ENCODE results near the gene ETV3L. TPM values are rescaled to one million over a fixed set of nuclear protein-coding genes. Genes with fewer than 3 reads are reported as not detected.
"Not testable (repeated sequence)": the region's sequence is repeated elsewhere in the genome, so short reads cannot be mapped to it uniquely, and the experiment has no call there.

Gene ETV3L
- total RNA-seq, 1 experiment from 2014 or later = not detected

- DNase-seq (ENCODE audit: low spot score) = no peak
Observed at GRCh38 chr1:157105298-157105987, 5.8 kb upstream of the ETV3L start.

- no peak for DNase-seq (ENCODE audit: low spot score)
Observed at GRCh38 chr1:157104598-157105293, 5.1 kb upstream of the ETV3L start.

GRCh38 chr1:157103268-157103667, 3.7 kb upstream of the ETV3L start:
- no peak for DNase-seq (ENCODE audit: low spot score)

- DNase-seq (ENCODE audit: low spot score) = no peak
Observed at GRCh38 chr1:157101149-157101548, 1.5 kb upstream of the ETV3L start.

GRCh38 chr1:157098987-157099632, 498 bp downstream of the ETV3L start:
- not testable (repeated sequence) for DNase-seq (ENCODE audit: low spot score)

- DNase-seq (ENCODE audit: low spot score) = no peak
Observed at GRCh38 chr1:157098519-157098918, 1.1 kb downstream of the ETV3L start.

- no peak for DNase-seq (ENCODE audit: low spot score)
Observed at GRCh38 chr1:157097692-157098091, 1.9 kb downstream of the ETV3L start.

GRCh38 chr1:157096881-157097280, 2.7 kb downstream of the ETV3L start:
- no peak for DNase-seq (ENCODE audit: low spot score)

GRCh38 chr1:157095551-157095950, 4.1 kb downstream of the ETV3L start:
- DNase-seq (ENCODE audit: low spot score) = no peak

GRCh38 chr1:157095091-157095490, 4.5 kb downstream of the ETV3L start:
- DNase-seq (ENCODE audit: low spot score) = no peak

- DNase-seq (ENCODE audit: low spot score) = no peak
Observed at GRCh38 chr1:157092831-157093230, 6.8 kb downstream of the ETV3L start.

- DNase-seq (ENCODE audit: low spot score) = no peak
Observed at GRCh38 chr1:157091668-157092273, 7.8 kb downstream of the ETV3L start.

GRCh38 chr1:157091186-157091585, 8.4 kb downstream of the ETV3L start:
- no peak for DNase-seq (ENCODE audit: low spot score)

GRCh38 chr1:157090771-157091170, 8.8 kb downstream of the ETV3L start:
- no peak for DNase-seq (ENCODE audit: low spot score)

- DNase-seq (ENCODE audit: low spot score) = peak; percentile 94
Observed at GRCh38 chr1:157090196-157090647, 9.4 kb downstream of the ETV3L start.

- DNase-seq (ENCODE audit: low spot score) = no peak
Observed at GRCh38 chr1:157089789-157090188, 9.8 kb downstream of the ETV3L start.

GRCh38 chr1:157088607-157089006, 11.0 kb downstream of the ETV3L start:
- no peak for DNase-seq (ENCODE audit: low spot score)

GRCh38 chr1:157087030-157087429, 12.6 kb downstream of the ETV3L start:
- no peak for DNase-seq (ENCODE audit: low spot score)

- no peak for DNase-seq (ENCODE audit: low spot score)
Observed at GRCh38 chr1:157086299-157086698, 13.3 kb downstream of the ETV3L start.

- no peak for DNase-seq (ENCODE audit: low spot score)
Observed at GRCh38 chr1:157085421-157085820, 14.2 kb downstream of the ETV3L start.

GRCh38 chr1:157084720-157085119, 14.9 kb downstream of the ETV3L start:
- no peak for DNase-seq (ENCODE audit: low spot score)

GRCh38 chr1:157081707-157082106, 17.9 kb downstream of the ETV3L start:
- DNase-seq (ENCODE audit: low spot score) = no peak
